HG03565 (cell line): Measurements from ENCODE around the gene TBC1D5.
"Not testable (repeated sequence)": the region's sequence is repeated elsewhere in the genome, so short reads cannot be mapped to it uniquely, and the experiment has no call there.

ENCODE experiments used
- ATAC-seq: cut with Tn5 transposase; IDR thresholded peaks from one replicate; pipeline ENCODE4 v1.9.1; 2021; ENCODE audit warnings: mild to moderate bottlenecking, moderate library complexity; ENCODE audit not compliant: unreplicated experiment

Gene TBC1D5

GRCh38 chr3:17552351-17552750, 190.1 kb downstream of the TBC1D5 start:
- ATAC-seq = no peak

GRCh38 chr3:17551895-17552294, 190.5 kb downstream of the TBC1D5 start:
- ATAC-seq = no peak

GRCh38 chr3:17551333-17551732, 191.1 kb downstream of the TBC1D5 start:
- ATAC-seq = no peak

GRCh38 chr3:17550624-17551023, 191.8 kb downstream of the TBC1D5 start:
- no peak for ATAC-seq

- ATAC-seq = no peak
Observed at GRCh38 chr3:17546500-17547255, 195.8 kb downstream of the TBC1D5 start.

GRCh38 chr3:17544632-17545031, 197.8 kb downstream of the TBC1D5 start:
- no peak for ATAC-seq

- no peak for ATAC-seq
Observed at GRCh38 chr3:17542591-17542990, 199.8 kb downstream of the TBC1D5 start.

- no peak for ATAC-seq
Observed at GRCh38 chr3:17539436-17539835, 203.0 kb downstream of the TBC1D5 start.

- no peak for ATAC-seq
Observed at GRCh38 chr3:17535274-17535673, 207.2 kb downstream of the TBC1D5 start.

GRCh38 chr3:17532446-17532845, 210.0 kb downstream of the TBC1D5 start:
- not testable (repeated sequence) for ATAC-seq

- no peak for ATAC-seq
Observed at GRCh38 chr3:17529677-17530076, 212.8 kb downstream of the TBC1D5 start.

GRCh38 chr3:17518189-17519059, 224.0 kb downstream of the TBC1D5 start:
- no peak for ATAC-seq

- no peak for ATAC-seq
Observed at GRCh38 chr3:17515445-17516234, 226.8 kb downstream of the TBC1D5 start.

GRCh38 chr3:17514597-17514996, 227.8 kb downstream of the TBC1D5 start:
- ATAC-seq = no peak

- ATAC-seq = no peak
Observed at GRCh38 chr3:17510265-17510664, 232.2 kb downstream of the TBC1D5 start.

GRCh38 chr3:17508180-17508752, 234.2 kb downstream of the TBC1D5 start:
- no peak for ATAC-seq

GRCh38 chr3:17507480-17507879, 235.0 kb downstream of the TBC1D5 start:
- ATAC-seq = no peak

- ATAC-seq = no peak
Observed at GRCh38 chr3:17505856-17506255, 236.6 kb downstream of the TBC1D5 start.

- no peak for ATAC-seq
Observed at GRCh38 chr3:17501745-17502144, 240.7 kb downstream of the TBC1D5 start.

- ATAC-seq = no peak
Observed at GRCh38 chr3:17500618-17501017, 241.8 kb downstream of the TBC1D5 start.
